GM18508 (cell line): ENCODE data around the gene ANXA8.

Experiments
- ATAC-seq: cut with Tn5 transposase; IDR thresholded peaks from one replicate; pipeline ENCODE4 v1.9.1; 2021; ENCODE audit warnings: moderate number of reproducible peaks; ENCODE audit not compliant: insufficient read depth, unreplicated experiment

The ANXA8 gene

DNA sequence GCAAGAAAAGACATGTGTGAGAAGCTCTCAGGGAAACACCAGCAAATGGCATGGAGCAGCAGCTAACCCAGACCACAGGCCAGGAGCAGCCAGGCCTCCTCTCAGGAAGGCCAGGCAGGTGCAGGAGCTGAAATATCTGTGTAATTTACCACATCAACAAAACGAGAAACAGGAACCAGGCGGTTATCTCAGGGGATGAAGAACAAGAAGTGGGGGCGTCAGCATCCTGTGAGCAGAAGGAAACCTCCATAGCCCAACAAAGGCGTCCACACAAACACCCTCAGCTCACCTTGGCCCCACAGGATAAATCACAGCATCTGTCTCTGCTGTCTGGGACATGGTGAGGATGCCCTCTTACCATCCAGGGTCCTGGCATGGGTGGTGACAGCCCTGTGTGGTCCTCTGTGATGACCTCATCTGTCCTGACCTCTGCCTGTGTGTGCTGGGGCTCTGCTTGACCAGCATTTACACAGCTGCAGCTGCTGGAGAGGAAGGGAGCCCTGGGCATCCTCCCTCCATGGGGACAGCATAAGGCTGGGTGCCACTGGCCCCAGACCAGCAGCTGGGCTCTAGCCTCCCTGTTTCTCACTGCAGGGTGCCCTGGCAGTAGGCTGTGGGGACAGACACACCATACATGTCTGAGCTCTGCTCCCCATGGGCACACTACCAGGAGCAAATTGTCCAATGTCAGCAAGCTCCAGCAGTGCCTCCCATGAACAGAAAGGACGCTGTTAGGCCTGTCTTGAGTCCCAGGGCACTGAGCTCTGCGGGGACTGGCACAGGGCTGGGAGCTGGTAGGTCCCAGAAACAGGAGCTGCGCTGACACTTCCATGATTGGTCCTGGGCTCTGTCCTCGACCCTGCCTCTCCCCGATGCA lies 34.6 kb downstream of the ANXA8 start:
- ATAC-seq: no peak

DNA sequence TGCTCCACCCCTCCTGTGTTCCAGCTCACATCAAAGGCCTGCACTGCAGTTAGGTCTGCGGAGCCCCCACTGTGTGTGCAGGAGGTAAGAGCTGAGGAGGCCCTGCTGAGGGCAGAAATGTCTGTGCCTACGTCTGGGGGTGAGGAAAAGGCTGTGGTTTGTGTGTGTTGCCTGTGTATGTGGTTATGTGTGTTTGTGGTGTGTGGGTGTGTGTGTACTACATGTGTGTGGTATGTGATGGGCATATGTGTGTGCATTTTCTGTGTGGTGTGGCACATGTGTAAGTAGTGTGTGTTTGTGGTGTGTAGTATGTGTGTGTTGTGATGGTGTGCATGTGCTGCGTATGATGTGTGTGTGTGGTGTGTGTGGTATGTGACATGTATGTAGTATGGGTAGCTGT lies 36.2 kb downstream of the ANXA8 start:
- ATAC-seq: no peak

- no peak for ATAC-seq
Observed at GRCh38 chr10:47447209-47447608, 36.7 kb downstream of the ANXA8 start.

- no peak for ATAC-seq
Observed at GRCh38 chr10:47445720-47446119, 38.2 kb downstream of the ANXA8 start.

GRCh38 chr10:47444047-47444446 lies 39.9 kb downstream of the ANXA8 start:
- no peak for ATAC-seq

DNA sequence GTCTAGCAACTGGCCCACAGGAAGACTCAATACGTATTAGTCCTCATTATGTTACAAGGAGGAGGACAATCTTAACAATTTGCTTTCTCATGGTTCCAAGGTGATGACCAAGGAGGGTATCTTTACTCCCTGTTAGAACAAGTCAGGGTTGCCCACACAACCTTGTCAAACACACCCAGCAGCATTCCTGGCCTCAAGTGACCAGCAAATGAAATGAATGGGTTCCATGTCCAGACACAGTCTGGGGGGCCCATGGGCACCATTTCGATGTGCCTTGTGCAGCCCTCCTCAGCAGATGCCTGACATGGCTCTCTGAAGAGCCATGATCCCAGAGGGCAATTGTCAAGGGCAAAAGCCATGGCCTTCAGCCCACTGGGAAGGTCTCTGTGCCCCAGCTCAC lies 40.8 kb downstream of the ANXA8 start:
- ATAC-seq: no peak

GRCh38 chr10:47442351-47442750 lies 41.6 kb downstream of the ANXA8 start:
- no peak for ATAC-seq

DNA sequence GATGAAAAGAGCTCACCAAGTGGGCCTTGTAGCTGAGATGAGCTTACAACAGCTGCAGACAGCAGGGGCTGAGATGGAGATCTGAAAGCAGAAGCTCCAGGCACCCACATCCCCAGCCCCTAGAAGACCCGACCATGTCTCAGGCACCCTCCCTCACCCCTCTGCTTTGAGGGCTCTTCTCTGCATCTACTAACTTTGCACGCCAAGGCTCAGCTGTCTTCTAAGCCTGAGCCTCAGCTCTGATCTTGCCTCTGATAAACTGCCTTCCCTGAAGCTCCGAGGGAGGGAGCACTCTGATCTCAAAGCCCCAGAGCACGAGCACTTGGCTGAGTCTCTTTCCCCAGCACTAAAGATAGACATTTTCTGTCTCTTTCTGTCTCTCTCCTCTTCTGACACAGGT lies 42.0 kb downstream of the ANXA8 start:
- no peak for ATAC-seq

- no peak for ATAC-seq
Observed at GRCh38 chr10:47440207-47440606, 43.7 kb downstream of the ANXA8 start.

DNA sequence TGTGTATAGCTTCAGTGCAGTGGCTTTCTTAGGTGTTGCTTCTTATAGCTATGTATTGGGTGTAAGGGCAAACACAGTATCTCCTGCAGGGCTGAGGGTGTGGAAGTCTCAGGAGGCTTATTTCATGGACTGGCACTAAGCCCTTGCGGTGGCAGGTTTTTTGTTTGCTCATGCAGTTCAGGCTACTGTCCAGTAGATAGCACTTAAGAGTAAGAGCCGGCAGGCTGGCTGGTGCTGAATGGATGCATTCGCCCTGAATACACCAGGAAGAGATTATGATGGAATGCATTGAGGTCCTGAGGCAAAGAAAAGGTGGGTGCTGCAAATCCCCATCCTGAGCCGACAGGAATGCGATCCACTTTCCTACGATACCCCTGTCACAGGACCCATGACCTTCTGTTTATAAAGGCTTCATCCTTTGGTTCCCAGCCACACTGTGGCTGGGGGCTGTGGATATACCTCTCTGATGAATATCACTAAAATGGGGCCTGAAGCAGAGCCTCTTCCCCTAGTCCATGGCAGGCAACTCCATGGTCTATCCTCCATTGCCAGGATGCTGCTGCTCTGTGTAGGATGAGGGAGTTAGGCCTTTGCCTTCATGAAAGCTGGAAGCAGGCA lies 44.9 kb downstream of the ANXA8 start:
- ATAC-seq: no peak

- ATAC-seq: no peak
Observed at GRCh38 chr10:47435081-47435480, 48.8 kb downstream of the ANXA8 start.

GRCh38 chr10:47425813-47426419 lies 58.0 kb downstream of the ANXA8 start:
- ATAC-seq: no peak

GRCh38 chr10:47424231-47424630 lies 59.7 kb downstream of the ANXA8 start:
- no peak for ATAC-seq

- ATAC-seq: no peak
Observed at GRCh38 chr10:47423476-47423875, 60.4 kb downstream of the ANXA8 start.

- ATAC-seq: no peak
Observed at GRCh38 chr10:47421057-47421952, 62.6 kb downstream of the ANXA8 start.

- no peak for ATAC-seq
Observed at GRCh38 chr10:47420305-47421056, 63.4 kb downstream of the ANXA8 start.

- ATAC-seq: no peak
Observed at GRCh38 chr10:47419421-47419820, 64.5 kb downstream of the ANXA8 start.

DNA sequence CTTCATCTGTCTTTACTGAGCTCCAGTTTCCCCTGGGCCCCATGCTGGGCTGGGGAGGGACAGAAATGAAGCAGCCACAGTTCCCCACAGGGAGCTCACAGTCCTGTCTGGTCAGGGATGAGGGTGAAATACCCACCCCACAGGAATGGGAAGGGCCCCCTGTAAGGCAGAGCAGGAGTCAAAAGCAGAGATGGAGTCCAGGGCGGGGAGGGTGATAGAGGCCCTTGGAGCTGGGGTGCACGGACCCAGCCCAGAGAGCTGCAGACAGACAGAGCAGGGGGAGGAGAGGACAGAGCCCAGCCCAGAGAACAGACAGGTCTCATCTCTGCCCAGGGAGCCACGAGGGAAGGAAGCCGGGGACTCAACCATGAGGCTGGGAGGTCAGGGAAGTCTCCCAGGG lies 64.9 kb downstream of the ANXA8 start:
- ATAC-seq: no peak

- no peak for ATAC-seq
Observed at GRCh38 chr10:47418321-47418720, 65.6 kb downstream of the ANXA8 start.
